GM18951 (cell line): ENCODE measurements around the gene UHMK1.
A peak's percentile ranks its signal among the peaks of the same experiment; 100 is the strongest.

Experiments used
- POLR2A ChIP-seq: IDR thresholded peaks from 4 replicates; pipeline ENCODE4 v1.6.1; 2011; ENCODE audit warnings: mild to moderate bottlenecking; ENCODE audit not compliant: insufficient read length, insufficient read depth; ENCODE audit errors: extremely low read depth
- in situ Hi-C: fragments of 300-500 bp; cut with MboI; formaldehyde crosslinking; loops from one replicate; pipeline ENCODE4 v1.12.0; 2022; ENCODE audit warnings: low sequenced_read_pairs, mixed read lengths, inconsistent platforms; ENCODE audit not compliant: unreplicated experiment

UHMK1 gene

GRCh38 chr1:162548170-162548569 lies 50.6 kb downstream of the UHMK1 start:
- TF ChIP-seq POLR2A = no peak
- in situ Hi-C loops = no loop called here

GRCh38 chr1:162549001-162549400 lies 51.4 kb downstream of the UHMK1 start:
- in situ Hi-C loops = no loop called here
- TF ChIP-seq POLR2A = no peak

- in situ Hi-C loops = no loop called here
These were observed 53.3 kb downstream of the UHMK1 start for GRCh38 chr1:162550925-162551324.

GRCh38 chr1:162551969-162552683 lies 54.5 kb downstream of the UHMK1 start:
- in situ Hi-C loops = no loop called here
- TF ChIP-seq POLR2A = no peak

More at GRCh38 chr1:162550925-162551324, 53.3 kb downstream of the UHMK1 start:
- no peak for TF ChIP-seq POLR2A

- no peak for TF ChIP-seq POLR2A
- in situ Hi-C loops = no loop called here
These were observed 55.1 kb downstream of the UHMK1 start for GRCh38 chr1:162552684-162553252.

GRCh38 chr1:162554258-162554657 lies 56.6 kb downstream of the UHMK1 start:
- no peak for TF ChIP-seq POLR2A
- in situ Hi-C loops = no loop called here

- in situ Hi-C loops = no loop called here
These were observed 59.9 kb downstream of the UHMK1 start for GRCh38 chr1:162557536-162557935.

GRCh38 chr1:162560303-162561036 lies 62.9 kb downstream of the UHMK1 start:
- in situ Hi-C loops = no loop called here
- no peak for TF ChIP-seq POLR2A

More at GRCh38 chr1:162557536-162557935, 59.9 kb downstream of the UHMK1 start:
- no peak for TF ChIP-seq POLR2A

- peak; percentile 81 for TF ChIP-seq POLR2A
These were observed 63.5 kb downstream of the UHMK1 start for GRCh38 chr1:162561037-162561615.

GRCh38 chr1:162561616-162562469 lies 64.2 kb downstream of the UHMK1 start, which contains the start of gene UAP1:
Gene UAP1 (plus strand): TSS chr1:162561722. CDS start chr1:162566069, 4,347 bp downstream.
- peak; percentile 10 for TF ChIP-seq POLR2A
- in situ Hi-C loops = no loop called here

More at GRCh38 chr1:162561037-162561615, 63.5 kb downstream of the UHMK1 start:
- in situ Hi-C loops = no loop called here

GRCh38 chr1:162562470-162562828 lies 64.8 kb downstream of the UHMK1 start:
- TF ChIP-seq POLR2A = no peak
- in situ Hi-C loops = no loop called here

- no peak for TF ChIP-seq POLR2A
- in situ Hi-C loops = no loop called here
These were observed 67.2 kb downstream of the UHMK1 start for GRCh38 chr1:162564762-162565218.

GRCh38 chr1:162565460-162565859 lies 67.8 kb downstream of the UHMK1 start:
- no peak for TF ChIP-seq POLR2A
- in situ Hi-C loops = no loop called here

GRCh38 chr1:162566870-162567269 lies 69.3 kb downstream of the UHMK1 start:
- no peak for TF ChIP-seq POLR2A

More at GRCh38 chr1:162566870-162567269, 69.3 kb downstream of the UHMK1 start:
- in situ Hi-C loops = no loop called here
